HG03280 (cell line): ENCODE results near the gene ACTN2.
A peak's percentile ranks its signal among the peaks of the same experiment; 100 is the strongest.

Experiments used
- ATAC-seq: cut with Tn5 transposase; IDR thresholded peaks from one replicate; pipeline ENCODE4 v1.9.1; 2021; ENCODE audit warnings: mild to moderate bottlenecking, moderate library complexity; ENCODE audit not compliant: unreplicated experiment

The ACTN2 gene

DNA sequence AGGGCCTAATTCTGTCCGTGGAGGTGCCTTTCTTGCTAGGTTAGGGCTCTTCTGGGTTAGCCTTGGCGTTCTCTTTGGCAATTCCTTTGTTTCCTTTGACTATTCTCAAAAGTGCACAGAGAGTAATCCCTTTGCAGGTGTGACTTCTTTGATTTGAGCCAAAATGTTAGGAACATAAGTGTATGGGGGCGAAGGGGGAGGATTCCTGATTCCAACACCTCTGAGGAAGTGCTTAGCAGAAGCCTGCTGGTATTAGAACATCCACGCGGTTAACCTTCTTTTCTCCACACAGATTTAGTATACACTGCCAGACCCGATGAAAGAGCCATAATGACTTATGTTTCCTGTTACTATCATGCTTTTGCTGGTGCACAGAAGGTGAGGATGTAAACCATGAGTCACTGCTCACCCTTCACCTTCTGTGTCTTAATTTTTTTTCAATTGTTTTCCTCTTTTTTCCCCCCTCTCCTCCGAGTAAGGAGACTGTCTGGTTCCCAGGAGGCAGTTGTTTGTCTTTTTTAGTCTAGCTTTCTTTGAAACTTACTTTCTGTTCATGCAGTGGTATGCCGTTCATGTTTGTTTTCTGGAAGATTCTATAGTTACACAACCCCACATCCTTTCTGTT, 48.0 kb downstream of the ACTN2 start:
- no peak for ATAC-seq

DNA sequence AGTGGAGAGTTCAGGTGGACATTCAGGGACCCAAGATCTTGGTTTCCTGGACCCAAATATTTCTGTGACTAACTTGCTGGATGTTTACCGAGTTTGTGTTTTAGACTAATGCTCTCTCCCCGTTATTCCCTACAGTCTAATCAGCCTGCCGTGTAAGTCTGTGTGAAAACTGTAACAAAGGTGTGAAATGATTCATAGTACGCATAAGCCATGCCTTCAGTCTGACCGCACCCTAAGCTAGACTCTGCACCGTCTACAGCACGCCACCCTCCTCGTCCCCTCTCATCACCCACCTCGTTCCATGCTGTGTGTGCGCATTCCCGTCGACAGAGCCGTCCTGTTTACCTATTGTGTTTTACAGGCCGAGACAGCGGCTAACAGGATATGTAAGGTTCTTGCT, 50.5 kb downstream of the ACTN2 start:
- ATAC-seq, result no peak

DNA sequence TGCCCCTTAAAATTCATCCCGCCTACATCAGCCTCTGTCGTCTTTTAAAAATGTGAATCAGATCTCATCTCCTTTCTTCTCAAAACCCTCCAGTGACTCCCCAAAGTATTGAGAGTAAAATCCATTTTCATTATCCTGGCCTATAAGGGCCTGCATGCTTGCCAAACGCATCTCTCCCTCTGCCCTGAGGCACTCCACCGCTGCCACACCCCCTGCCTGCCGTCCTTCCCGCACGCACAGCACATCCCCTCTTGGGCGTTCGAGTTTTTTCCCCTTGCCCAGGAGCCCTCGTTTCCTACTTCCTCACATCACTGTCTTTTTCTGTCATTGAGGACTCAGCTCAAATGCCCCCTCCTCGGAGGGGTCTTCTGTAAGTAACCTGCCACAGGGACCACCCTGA, 55.5 kb downstream of the ACTN2 start:
- no peak for ATAC-seq

DNA sequence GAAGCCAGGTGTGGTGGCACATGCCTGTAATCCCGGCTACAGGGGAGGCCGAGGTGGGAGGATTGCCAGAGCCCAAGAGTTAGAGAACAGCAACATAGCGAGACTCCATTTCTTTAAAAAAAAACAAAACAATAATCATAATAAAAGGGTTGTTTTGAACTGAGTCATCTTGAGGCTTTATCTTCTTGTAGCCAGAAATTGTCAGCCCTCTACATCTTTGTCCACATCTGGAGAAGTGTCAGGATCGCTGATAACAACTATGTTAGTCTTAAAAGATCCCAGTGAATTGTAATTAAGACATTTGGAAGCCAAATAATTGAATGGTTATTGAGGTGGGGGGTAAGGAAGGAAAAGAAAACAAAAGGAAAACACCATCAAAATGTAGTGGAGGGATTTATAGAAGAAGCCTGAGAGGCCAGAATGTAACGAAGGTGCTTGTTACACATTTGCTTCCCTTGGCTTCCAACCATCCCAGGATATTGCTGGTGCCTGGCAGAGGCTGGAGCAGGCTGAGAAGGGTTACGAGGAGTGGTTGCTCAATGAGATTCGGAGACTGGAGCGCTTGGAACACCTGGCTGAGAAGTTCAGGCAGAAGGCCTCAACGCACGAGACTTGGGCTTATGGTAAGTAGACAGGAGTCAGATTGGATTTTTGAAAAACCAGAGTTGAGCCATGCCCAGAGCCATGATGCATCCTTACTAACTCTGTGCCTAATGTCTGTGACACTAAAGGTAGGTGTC, 56.3 kb downstream of the ACTN2 start:
- no peak for ATAC-seq

DNA sequence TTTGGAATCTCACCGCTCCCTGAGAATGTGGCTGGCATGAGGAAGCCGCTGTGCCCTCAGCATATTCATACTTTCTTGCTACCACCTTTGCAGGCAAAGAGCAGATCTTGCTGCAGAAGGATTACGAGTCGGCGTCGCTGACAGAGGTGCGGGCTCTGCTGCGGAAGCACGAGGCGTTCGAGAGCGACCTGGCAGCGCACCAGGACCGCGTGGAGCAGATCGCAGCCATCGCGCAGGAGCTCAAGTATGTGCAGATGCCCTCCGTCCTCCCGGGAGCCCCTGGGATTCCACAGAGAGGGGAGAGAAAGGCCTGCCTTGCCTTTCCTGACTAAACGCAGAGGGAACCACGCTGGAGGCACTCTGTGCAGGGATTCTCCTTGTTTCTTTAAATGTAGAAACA, 58.2 kb downstream of the ACTN2 start:
- ATAC-seq, result no peak

DNA sequence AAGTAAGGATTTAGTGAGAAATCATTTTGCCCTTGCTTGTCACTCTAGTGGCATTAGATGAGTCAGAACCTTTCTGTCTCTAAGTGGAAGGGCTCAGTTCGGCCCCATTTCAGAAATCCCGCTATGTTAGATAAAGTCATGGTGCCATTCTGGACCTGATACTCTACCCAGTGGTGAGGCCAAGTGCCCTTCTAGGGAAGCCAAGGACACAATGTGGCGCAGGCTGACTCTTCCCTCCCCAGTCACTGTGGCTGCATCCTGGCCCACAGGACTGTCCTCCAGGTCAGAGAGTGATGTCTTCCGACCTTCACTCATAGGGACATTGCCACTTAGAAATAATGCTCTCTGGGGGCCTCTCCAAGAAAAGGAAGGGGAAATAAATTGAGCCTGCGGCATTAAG, 60.5 kb downstream of the ACTN2 start:
- no peak for ATAC-seq

DNA sequence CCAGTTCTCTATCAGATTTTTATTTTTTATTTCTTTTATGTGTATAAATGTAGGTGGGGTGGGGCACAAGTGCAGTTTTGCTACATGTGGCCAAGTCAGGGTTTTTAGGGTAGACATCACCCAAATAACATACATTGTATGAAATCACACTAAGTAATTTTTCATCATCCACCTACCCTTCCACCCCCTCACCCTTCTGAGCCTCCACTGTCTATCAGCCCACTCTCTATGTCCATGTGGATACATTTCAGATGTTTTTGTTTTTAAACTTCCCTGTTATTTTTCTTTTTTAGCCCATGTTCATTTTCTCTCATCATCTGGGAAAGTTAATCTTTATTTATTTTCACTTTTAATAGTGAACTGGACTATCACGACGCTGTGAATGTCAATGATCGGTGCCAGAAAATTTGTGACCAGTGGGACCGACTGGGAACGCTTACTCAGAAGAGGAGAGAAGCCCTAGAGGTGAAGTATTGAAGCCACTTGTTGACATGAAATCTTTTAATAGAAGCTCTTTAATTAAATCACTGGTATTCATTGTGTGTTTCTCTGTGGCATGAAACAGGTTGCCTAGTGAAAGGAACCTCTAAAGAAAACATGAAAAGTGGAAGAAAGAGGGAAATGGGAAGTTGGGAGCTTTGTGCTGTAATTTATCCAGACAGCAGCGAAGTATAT, 61.1 kb downstream of the ACTN2 start:
- ATAC-seq, result no peak

DNA sequence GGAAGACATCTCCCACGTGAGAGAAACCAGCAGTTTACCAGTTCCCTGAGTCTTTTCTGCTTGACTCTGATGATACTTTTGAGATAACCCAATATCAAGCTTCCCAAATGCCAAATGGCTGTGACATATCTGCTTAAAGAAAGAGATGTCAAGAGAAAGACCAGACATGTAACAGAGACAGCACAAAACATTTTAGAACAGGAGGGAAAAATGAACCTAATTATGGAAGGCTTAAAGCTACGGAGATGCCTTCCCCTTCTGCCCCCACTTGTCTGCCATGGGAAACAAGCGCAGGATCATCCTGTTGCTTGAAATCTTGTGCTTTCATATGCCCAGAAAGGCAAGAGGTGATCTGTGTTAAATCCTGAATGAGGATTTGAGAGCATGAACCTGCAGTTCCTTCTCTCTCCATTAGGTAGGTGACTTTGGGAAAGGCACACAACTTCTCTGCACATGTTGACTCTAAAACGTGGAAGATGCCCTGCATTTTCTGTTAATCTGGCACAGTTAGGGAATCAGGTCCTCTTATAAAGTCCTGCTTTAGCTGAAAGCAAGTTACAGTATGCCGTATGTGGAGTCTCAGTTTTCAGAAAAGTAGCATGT, 62.1 kb downstream of the ACTN2 start:
- ATAC-seq, result no peak

DNA sequence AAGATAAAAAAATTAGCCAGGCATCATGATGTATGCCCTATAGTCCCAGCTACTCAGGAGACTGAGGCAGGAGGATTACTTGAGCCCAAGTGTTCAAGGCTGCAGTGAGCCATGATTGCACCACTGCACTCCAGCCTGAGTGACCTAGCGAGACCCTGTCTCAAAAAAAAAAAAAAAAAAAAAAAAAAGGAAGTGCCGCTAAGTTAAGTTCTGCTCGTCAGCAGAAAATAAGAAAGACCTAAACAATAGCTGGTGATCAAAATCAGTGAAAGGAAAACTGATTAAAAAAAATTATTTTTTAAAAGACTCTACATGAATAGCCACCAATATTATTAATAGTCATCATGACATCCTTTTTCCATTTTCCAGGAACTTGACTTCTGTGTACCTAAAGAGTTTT, 64.6 kb downstream of the ACTN2 start:
- no peak for ATAC-seq

DNA sequence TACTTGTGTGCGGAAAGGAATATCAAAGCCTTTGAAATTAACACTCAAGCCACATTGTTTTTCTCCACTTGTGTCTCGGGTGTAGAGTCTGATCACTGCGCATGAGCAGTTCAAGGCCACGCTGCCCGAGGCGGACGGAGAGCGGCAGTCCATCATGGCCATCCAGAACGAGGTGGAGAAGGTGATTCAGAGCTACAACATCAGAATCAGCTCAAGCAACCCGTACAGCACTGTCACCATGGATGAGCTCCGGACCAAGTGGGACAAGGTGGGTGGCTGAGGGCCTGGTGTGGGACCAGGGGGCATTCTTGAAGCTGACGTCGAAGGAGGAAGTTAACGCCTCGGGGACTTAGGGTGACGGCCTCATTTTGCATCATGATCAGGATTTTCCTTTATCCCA, 65.1 kb downstream of the ACTN2 start:
- ATAC-seq, result no peak

DNA sequence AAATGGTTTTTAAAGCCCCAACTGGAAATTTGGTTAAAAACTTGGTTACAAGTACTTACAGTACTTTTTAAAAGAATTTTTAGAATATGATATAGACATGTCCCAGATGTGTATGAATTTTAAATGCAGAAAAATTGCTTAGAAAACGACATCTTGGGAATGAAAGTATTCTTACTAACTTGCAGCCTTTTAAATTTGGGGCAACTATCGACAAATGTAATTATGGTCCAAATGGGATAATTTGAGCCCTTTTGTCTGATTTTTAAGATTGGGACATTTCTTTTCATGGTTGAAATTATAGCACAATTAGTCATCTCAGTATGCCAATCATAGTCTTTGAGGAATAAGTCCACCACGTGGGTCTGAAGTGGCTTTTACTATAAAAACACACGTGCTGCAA, 65.6 kb downstream of the ACTN2 start:
- ATAC-seq, result no peak

DNA sequence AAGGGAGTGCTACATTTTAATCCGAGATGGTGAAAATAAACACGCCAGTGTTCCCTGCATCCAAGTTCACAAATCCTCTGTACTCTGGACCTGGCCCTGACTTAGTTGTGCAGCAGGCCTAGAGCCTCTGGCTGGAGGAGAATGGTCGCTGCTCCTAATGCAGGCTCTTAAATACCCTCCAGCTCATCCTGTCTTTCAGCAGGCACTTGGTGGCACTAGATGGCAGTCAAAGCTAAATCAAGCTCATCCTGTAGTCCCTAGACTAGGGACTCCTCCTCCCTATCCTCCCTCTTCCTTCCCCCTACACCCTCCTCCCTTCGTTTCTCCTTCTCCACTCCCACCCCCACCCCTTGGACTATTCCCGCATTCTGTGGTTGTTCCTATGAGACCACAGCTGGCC, 67.2 kb downstream of the ACTN2 start:
- no peak for ATAC-seq

DNA sequence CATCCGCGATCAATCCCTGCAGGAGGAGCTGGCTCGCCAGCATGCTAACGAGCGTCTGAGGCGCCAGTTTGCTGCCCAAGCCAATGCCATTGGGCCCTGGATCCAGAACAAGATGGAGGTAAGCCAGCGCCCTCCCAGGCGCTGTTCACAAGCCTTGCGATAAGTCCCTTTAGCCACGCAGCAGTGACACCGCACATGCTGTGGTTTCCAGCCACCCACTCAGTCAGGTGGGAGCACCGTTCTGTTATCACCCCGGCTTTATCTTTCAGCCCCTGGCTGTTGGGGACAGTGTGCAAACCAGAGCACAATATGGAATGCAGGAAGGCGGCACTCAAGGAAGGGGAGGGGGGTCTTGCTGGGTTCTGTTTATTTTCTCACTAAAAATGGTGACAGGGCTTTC, 67.7 kb downstream of the ACTN2 start:
- ATAC-seq, result no peak

DNA sequence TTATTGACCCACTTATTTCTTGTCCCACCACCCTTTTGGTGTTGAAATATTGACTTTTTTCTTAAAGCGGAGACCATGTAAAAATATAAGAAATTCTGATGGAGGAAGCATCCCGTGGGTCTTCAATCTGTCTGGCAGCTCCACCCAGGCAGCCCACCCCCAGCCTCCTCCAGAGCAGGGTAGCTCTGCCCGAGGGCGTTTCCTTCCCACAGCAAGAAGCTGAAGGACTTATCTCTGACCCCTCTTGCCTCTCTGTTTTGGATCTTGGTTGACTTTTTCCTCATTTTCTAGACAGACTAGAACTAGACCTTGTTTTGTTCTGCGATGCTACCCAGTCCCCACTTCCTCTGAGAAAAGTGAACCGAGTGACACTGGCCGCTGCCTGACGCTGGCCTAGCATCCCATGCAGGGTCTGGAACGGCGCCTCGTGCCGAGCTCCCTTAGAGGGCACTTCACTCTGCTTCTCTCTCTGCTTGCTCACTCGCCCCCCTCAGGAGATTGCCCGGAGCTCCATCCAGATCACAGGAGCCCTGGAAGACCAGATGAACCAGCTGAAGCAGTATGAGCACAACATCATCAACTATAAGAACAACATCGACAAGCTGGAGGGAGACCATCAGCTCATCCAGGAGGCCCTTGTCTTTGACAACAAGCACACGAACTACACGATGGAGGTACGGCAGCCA, 68.4 kb downstream of the ACTN2 start:
- no peak for ATAC-seq

DNA sequence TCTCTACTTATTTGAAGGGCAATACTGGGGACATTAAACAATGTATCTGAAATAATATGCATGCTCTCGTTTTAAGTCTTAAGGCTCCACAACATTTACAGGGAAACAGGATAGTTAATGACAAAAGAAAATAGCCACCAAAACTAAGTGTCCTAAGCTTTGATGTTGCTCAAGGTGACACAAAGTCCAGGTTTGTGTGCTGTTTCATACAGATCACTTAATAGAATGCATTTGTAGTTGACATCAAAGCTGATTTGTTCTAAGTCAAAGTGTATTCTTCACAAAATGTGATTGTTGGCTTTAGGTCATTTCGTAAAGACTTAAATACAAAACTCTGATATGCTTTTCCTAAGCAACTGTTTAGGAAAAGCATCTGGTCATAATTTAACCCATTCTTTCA, 71.3 kb downstream of the ACTN2 start:
- ATAC-seq, result no peak

DNA sequence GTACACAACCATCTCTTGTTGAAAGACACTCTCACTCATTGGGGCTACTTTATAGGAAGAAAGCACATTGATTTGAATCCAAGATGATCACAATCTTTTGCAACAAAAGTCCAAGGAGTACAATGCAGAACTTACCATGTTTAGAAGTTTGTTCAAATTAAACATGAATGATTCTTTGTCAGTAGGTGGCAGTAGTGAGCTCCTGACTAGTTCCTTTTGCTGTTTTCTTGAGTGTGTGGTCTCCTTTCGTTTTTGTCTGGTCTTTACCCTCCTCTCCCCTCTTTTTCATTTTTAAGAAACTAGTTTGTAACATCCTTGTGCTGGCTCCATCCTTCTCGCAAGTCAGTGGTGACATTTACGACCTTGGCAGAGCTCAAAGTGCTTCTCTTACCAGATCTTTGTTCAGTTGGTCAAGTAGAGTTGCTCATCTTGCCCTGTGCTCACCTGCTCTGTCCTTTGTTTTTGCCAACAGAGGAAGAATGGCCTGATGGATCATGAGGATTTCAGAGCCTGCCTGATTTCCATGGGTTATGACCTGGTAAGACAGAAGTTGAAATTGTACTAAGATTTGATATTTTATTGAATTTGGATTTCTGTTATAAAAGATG, 73.1 kb downstream of the ACTN2 start:
- ATAC-seq, result peak; percentile 70

DNA sequence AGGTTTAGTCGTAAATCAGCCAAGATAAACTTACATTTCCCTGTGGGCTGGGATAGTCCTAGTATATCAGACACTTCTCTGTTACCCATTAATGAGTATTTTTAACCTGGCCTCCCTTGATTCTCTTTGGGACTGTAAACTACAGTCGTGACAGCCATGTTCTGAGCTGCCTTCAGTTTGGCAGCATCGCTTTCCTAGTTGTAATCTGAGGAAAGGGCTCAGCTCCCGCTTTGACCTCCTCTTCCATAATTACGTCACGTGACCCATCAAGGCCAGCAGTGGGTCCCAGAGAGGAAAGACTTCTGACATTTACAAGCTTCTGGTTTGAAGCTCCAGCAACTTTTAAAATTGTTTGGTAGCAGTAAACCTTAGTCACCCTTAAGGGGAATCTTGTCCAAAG, 74.2 kb downstream of the ACTN2 start:
- ATAC-seq, result no peak

DNA sequence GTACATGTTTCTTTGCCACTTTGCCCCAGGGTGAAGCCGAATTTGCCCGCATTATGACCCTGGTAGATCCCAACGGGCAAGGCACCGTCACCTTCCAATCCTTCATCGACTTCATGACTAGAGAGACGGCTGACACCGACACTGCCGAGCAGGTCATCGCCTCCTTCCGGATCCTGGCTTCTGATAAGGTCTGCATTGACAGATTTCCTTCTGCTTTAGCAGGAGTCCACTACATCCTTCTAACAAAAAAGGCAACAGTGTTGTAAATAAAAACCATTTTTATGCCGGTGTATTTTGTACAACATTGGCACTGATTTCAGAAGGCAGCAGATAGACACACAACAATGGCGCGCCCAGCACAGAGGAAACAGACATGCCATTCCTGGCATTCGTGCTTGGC, 74.7 kb downstream of the ACTN2 start:
- no peak for ATAC-seq

DNA sequence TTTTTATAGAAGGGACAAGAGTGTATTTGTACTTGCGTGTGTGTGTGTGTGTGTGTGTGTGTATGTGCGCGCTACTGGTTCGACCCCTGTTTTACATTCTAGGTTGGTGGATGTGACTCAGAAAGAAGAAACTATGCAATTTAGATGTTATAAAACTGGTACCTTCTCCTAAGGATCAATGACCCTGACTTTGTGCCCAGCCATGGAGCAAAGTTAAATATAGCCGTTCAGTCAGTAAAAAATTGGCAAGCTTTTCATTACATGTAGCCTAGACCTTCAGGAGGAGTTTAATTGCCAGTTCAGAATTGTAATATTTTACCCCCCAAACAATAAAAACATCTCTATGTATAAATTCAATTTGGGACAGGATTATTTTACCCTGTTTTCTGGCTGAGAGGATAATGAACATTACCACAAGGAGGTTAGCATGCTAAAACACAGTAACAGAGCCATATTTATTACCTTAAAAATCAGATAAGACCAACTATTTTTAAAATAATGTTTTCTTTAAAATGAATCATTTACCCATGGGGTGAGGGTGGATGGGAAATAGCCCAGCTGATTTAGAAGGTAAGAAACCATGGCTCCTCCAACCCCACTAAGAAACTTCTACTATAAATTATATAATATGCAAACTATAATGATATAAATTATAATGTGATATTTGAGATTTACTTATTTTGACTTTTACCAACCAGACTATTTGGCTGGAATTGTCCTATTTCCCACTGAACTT, 75.3 kb downstream of the ACTN2 start:
- no peak for ATAC-seq

DNA sequence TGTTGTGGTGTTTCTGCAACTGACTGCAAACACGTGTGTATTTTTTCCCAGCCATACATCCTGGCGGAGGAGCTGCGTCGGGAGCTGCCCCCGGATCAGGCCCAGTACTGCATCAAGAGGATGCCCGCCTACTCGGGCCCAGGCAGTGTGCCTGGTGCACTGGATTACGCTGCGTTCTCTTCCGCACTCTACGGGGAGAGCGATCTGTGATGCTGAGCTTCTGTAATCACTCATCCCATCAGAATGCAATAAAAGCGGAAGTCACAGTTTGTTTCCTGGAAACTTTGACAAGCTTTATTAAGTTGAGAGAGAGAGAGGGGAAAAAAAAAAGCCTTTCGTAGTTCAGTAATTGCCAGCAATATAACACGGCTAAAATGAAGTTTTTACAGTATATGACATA, 76.1 kb downstream of the ACTN2 start:
- no peak for ATAC-seq
